Cardiac septum (tissue), 1 donor: Measurements from ENCODE around the gene MIEF1. TPM values are rescaled to one million over a fixed set of nuclear protein-coding genes. Genes with fewer than 3 reads are reported as not detected.

Experiments
- DNase-seq: peaks from one replicate; pipeline ENCODE4 v3.0.0-alpha.2; 2020; ENCODE audit warnings: low spot score
- intact Hi-C: fragments of 100-400 bp; cut with DNase I; formaldehyde crosslinking; loops from one replicate; pipeline ENCODE4 v1.14.0; 2022
- total RNA-seq: library from RNA; stranded (reverse); fragmentation: NEBNext Ultra II Directional; extraction: Animal tissue kit (Norgen Biotek cat#: 25700); gene quantifications from one replicate; pipeline ENCODE4 v1.2.1, GENCODE V29; 2021
- donor health status: DM: no; HTN: no; CAD: no.

Gene MIEF1
- total RNA-seq, 1 donor from 2014 or later, result 19.4 TPM

DNA sequence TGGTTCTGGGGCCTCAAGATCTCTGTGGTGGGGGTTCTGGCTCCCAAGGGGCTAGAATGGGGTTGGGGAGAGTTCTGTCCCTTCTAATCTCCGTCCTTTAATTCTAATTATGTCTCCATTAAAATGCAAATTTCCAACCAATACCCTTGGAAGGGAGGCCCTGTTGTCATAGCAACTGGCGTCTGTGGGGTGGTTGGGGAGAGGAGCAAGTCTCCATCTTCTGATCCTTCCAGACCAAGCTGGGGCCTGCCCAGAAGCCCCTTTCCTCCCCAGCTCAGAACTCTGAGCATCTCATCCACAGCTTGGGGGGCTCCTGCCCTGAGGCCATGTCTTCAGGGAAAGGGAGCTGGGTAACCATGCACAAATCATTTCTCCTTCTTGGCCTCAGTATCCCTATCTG is 35.9 kb downstream of the MIEF1 start:
- no peak for DNase-seq
- intact Hi-C loops, result no loop called here

- intact Hi-C loops, result no loop called here
- DNase-seq, result no peak
Observed at GRCh38 chr22:39543095-39543494, 41.0 kb downstream of the MIEF1 start.

DNA sequence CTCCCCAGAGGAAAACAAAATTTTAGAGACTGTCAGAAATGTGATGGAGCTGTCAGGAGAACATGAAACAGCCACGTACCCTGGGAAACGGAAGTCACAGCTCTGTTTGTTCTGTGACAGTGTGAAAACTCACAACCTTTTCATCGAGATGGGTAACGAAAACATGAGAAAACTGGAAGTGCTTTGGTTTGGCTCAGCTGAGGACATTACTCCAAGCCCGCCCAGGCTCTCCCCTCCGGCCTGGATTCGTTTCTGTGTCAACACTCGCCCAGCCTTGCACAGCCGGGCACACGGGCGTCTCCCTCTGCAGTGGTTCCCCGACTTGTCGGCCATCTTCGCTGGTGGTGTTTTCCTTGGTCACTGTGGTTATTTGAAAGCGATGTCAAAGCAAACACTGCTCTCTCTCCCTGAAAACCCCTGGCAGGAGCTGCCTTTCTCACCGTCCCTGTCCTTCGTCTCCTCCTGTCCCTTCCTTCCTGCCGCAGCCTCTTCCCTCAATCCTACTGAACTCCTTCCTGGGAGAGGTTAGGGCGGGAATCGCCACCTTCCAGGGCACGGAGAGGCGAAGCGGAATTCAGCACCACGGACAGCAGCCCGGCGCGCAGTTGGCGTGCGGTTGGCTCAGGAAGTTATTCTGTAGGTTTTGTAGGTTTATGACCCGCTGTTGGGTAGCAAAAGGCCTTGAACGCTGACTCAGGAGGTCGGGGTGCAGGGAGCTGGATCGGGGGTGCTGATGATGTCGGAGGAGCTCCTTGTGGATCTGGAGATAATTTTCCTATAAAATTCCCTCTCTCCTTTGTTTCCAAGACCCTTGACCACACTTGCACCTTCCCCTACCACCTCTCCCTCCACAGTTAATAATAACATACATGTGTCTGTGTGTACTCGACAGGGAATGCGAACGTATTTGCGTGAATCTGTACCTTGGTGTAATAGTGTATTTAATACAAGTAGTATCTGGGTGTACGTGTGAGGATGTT is 43.6 kb downstream of the MIEF1 start:
- no peak for DNase-seq
- intact Hi-C loops, result loop anchor here (5.0 kb wide), 1 partner anchor 487 kb away; no protein-coding TSS in a partner anchor

- no peak for DNase-seq
- intact Hi-C loops, result loop anchor here (5.0 kb wide), 1 partner anchor 485 kb away; no protein-coding TSS in a partner anchor
Observed at GRCh38 chr22:39546889-39547586, 44.9 kb downstream of the MIEF1 start.

GRCh38 chr22:39547587-39547947 is 45.5 kb downstream of the MIEF1 start:
- DNase-seq, result no peak
- intact Hi-C loops, result loop anchor here (5.0 kb wide), 1 partner anchor 485 kb away; no protein-coding TSS in a partner anchor

GRCh38 chr22:39553429-39553828 is 51.3 kb downstream of the MIEF1 start:
- intact Hi-C loops, result no loop called here
- DNase-seq, result no peak

- intact Hi-C loops, result no loop called here
- no peak for DNase-seq
Observed at GRCh38 chr22:39554151-39554550, 52.1 kb downstream of the MIEF1 start.

GRCh38 chr22:39556970-39557841 is 55.1 kb downstream of the MIEF1 start:
- intact Hi-C loops, result no loop called here
- DNase-seq, result no peak

GRCh38 chr22:39558254-39558727 is 56.2 kb downstream of the MIEF1 start:
- intact Hi-C loops, result no loop called here
- no peak for DNase-seq

DNA sequence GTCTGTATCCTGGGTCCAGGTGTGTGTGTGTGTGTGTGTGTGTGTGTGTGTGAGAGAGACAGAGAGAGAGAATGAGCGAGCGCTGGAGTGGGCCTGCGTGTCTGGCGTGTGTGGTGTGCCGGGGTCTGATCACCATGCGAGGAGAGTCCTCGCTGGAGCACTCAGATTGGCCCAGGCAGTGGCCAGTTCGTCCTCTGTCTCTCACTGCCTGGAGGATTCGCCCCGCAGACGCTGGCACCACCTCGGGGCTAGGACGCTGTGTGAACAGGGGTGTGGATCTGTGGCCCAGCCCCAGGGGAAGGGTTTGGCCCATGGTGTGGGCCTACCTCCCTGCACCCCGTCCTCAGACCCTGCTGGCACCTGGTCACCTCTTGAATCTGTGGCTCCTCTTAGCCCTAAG is 56.9 kb downstream of the MIEF1 start:
- intact Hi-C loops, result no loop called here
- no peak for DNase-seq

DNA sequence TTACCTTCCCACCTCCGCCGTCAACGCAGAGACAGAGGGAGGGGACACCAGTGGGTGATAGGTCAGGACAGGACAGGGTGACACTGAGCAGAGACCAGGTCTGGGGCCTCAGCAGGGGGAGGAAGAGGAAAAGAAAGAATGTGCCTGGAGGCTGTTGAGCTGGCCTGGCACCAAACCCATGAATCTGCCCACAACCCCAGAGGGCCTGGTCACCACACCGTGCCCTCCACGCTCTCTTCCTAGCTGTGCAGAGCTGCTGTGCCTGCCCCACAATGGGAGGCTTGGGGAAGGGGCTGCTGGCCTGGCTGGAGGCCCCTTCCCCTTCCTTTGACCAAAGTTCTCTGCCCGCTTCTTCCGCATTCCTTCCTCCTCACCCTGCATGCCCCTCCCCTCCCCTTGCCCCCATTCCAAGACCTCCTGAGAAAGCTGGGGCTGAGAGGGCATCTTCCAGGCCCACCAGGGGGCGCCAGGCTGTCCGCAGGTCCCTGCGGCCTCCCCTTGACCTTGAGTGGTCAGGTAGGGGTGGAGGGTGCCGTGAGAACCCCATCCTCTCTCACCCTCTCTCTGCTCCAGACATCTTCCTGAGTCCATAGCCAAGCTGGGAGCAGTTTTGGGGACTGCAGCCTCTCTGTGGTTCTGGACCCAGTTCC is 57.5 kb downstream of the MIEF1 start:
- no peak for DNase-seq
- intact Hi-C loops, result no loop called here

DNA sequence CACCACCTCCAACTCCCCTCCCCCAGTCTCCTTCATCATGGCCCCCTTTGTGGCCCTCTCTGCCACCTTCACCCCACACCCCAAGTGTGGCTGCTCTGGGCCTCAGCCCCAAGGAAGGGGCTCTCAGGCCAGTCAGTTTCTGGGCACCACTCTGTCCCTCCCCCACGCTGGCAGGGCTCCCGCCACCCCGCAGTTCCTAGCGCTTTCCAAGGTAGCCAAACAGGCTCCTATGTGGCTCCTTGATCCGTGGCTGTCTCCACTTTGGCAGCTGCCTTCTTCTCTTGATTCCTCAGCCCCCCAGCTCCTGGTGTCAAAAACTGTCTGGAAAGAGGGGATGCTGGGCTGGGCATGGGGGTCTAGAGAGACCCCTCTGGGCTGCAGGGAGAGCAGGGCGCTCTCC is 58.0 kb downstream of the MIEF1 start:
- intact Hi-C loops, result no loop called here
- DNase-seq, result no peak

DNA sequence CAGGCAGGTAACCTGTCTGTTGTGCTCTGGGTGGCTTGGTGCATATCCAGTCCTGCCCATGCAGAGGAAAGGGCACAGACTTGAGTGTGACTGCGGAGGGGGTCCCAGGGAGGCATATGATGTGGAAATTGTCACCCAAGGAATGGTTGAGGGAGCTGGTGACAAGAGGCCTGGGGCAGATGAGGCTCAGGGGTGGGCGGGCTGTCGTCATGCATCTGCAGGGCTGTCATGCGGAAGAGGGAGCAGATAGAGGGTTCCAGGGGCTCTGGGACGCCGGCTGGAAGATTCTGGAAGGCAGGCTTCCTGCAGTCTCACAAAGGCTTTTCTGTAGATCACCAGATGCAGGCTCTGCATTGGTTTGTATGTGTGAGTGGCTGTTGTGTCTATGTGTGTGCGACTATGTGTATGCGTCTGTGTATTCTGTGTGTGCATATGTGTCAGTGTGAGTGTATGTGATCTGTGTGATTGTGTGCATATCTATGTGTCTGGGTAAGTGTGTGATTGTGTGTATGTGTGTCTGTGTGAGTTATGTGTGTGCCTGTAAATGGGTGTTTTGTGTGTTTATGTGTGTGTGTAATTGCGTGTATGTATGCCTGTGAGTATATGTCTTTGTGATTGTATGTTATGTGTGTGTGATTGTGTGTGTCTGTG is 60.9 kb downstream of the MIEF1 start:
- intact Hi-C loops, result no loop called here
- no peak for DNase-seq

DNA sequence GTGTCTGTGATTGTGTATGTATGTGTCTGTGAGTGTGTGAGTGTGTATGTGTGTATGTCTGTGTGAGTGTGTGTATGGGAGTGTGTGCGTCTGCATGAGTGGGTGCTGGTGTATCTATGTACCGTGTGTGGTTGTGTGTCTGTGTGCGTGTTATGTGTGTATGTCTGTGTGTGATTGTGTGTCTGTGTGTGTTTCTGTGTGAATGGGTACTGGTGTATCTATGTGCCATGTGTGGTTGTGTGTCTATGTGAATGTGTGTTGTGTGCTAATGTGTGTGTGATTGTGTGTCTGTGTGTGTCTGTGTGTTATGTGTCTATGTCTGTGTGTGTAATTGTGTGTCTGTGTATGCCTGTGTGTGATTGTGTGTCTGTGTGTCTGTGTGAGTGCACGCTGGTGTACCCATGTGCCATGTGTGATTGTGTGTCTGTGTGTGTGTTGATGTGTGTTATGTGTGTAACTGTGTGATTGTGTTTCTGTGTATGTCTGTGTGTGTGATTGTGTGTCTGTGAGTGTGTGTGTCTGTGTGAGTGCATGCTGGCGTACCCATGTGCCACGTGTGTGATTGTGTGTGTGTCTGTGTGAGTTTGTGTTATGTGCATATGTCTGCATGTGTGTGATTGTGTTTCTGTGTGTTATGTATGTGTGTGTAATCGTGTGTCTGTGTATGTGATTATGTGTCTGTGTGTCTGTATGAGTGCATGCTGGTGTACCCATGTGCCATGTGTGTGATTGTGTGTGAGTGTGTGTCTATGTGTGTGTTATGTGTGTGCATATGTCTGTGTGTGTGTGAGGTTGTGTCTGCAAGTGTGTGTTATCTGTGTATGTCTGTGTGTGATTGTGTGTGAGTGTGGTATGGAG is 61.7 kb downstream of the MIEF1 start:
- intact Hi-C loops, result no loop called here
- DNase-seq, result no peak

GRCh38 chr22:39565414-39565944 is 63.4 kb downstream of the MIEF1 start:
- no peak for DNase-seq
- intact Hi-C loops, result no loop called here

GRCh38 chr22:39567135-39567946 is 65.3 kb downstream of the MIEF1 start:
- intact Hi-C loops, result no loop called here

More at GRCh38 chr22:39567135-39567946, 65.3 kb downstream of the MIEF1 start:
- no peak for DNase-seq
